Measurements from ENCODE around the gene C21orf58. TPM values are rescaled to one million over a fixed set of nuclear protein-coding genes. Genes with fewer than 3 reads are reported as not detected.

The C21orf58 gene
- polyA plus RNA-seq, 3 donors = 0.89 to 3.8 (median 1.4) TPM

DNA sequence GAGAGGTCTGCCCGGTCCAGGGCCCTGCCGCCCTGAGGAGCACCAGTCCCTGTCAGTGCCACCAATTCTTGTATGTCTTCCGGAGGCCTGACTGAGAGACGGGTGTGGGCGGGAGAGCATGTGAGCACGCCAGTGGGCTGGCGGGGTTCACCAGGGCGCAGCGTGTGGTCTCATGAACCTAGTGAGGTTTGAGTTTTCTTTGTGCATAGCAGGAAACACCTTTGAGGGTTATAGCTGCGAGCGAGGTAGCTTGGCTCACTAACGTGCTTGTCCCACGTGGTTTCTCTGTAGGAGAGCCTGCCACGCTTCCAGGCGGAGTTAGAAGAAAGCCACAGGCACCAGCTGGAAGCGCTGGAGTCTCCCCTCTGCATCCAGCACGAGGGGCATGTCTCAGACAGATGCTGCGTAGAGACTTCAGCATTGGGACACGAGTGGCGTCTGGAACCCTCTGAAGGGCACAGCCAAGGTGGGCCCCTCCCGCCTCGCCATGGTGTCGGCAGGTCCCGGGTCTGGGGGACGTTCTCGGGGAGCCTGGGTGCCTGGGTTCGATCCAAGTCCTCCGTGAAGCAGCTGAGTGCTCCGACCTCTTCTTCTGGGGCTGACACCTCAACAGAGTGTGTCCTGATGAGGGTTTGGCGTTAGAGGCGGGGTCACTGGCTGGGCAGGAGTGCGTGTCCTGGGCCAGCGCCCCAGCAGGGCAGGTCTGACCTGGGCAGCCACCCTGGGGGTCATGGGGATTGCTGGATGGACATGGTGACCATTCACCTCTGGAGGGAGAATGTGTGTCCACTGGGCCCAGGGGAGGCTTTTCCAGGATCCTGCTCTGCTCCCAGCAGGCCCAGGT lies 31.7 kb upstream of the C21orf58 start:
- 92 to 94% (median 94%) methylated on average over 33 of the region's 33 CpGs for WGBS, 3 donors
- H3K27ac ChIP-seq (ENCODE audit: low read depth, low read length) = no peak overlapping the region

DNA sequence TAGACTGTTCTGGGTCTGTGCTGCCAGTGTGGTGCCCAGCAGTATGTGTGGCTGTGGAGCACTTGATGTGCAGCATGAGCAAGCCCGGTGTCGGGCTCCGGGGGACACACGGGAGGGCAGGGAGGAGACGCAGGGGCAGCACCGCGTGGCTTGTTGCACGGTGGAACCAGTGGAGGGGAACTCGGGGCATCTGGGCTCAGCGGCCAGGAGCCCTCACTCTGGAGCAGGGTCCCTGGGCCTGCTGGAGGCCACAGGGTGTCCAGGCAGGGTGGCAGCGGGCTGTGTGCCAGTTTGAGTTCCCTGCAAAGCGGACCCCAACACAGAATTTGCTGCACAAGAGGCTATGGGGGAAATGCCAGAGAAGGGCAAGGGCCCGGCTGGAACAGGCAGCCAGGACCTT lies 30.8 kb upstream of the C21orf58 start:
- H3K27ac ChIP-seq (ENCODE audit: low read depth, low read length) = no peak overlapping the region
- 95 to 97% (median 96%) methylated on average over 13 of the region's 13 CpGs for WGBS, 3 donors

DNA sequence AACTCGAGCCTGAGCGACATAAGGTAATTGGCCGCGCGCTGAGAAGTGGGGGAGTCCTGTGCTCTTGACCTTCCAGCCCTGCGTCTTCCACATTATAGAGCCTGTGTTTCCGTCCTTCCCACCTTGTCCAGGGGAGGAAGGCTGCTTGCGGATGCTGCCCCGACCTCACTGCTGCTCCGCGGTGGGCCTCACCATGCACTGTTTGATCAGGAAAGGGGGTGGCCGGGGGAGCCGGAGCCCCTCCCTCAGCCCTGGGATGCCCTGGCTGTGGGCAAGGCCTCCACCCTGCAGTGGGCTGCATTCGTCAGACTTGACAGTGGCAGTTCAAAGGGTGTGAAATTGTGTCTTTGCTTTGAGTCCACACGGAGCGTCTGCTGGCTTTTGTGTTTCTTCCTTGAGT lies 30.4 kb upstream of the C21orf58 start:
- WGBS, 3 donors = 92 to 95% (median 94%) methylated on average over 16 of the region's 16 CpGs
- H3K27ac ChIP-seq (ENCODE audit: low read depth, low read length) = no peak overlapping the region

DNA sequence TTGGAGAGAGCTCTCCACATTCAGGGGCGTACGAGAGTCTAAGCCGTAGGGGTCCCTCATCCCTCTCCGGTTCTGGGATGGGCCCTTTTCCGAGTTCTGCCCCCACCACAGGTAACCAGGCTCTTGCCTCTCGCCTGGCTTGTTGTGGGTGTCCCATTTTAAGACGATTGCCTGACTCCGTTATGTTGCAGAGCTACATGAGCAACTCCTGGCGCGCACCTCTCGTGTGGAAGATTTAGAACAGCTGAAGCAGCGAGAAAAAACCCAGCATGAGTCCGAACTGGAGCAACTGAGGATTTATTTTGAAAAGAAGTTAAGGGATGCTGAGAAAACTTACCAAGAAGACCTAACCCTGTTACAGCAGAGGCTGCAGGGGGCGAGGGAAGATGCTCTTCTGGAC lies 29.2 kb upstream of the C21orf58 start:
- H3K27ac ChIP-seq (ENCODE audit: low read depth, low read length) = no peak overlapping the region
- WGBS, 3 donors = 90 to 94% (median 92%) methylated on average over 14 of the region's 14 CpGs

DNA sequence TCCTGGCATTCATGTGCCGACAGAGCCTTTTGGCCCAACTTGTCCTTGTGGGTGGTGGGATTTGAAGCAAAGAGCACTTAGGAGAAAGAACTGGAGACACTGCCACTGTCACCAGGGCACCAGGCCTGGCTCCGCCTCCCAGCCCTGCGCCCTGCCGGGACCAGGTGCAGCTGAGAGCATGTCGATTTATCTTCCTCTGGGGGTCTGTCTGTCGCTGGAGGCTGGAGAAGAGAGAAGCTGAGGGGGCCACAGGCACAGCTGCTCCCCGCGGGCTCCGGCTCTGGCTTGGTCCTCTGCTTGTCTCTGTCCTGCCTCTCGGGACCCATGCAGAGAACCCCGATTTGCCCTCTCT lies 28.5 kb upstream of the C21orf58 start:
- WGBS, 3 donors = 92 to 95% (median 95%) methylated on average over 11 of the region's 11 CpGs
- no peak overlapping the region for H3K27ac ChIP-seq (ENCODE audit: low read depth, low read length)

DNA sequence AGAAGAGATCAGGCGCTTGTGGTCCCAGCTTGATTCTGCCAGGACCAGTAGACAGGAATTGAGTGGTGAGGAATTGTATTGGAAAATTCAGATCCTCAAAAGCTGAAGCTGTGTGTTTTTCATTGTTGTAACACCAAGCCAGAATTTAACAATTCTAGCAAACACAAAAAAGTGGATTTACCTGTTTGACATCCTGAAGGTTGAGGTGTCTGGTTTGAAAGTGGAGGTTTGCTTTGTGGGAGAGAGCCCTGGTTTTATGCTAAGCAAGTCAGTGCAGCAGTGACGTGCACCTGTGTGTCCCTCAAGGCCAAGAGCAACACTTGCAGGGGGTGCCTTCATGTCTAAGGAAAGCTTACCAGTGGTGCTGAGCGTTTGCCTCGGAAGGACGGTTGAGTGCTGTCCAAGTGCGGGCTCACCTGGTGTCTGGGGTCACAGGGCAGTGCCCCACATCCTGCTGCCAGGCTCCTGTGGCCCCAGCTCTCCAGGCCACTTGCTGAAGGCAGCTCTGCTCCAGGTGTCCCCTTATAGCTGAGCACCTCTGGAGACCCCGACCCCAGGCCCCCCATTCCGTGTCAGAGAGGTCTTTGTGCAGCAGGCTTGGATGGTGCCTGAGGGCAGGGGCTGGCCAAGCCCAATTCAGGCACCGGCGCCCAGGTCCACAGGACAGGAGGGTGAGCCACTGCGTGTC lies 27.9 kb upstream of the C21orf58 start:
- H3K27ac ChIP-seq (ENCODE audit: low read depth, low read length) = no peak overlapping the region
- WGBS, 3 donors = 95 to 96% (median 96%) methylated on average over 11 of the region's 11 CpGs

DNA sequence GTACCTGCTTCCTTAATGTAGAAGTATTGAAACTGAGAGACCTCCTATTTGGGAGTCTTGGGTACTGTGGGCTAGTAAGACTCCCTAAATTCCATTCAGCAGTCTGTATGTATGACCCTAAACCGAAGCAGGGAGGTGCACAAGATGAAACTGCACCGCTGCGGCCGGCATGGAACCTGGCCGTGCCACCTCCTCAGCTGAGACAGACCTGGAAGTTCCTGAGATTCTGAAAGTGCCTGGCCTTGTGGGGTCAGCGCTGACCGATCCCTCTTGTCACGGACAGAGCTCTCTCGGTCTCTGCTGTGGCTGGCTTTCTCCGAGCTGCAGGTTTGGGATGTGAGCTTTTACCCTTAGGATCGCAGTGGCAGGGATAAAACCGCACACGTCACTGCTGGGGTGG lies 27.3 kb upstream of the C21orf58 start:
- H3K27ac ChIP-seq (ENCODE audit: low read depth, low read length) = no peak overlapping the region
- 92 to 96% (median 93%) methylated on average over 13 of the region's 13 CpGs for WGBS, 3 donors

DNA sequence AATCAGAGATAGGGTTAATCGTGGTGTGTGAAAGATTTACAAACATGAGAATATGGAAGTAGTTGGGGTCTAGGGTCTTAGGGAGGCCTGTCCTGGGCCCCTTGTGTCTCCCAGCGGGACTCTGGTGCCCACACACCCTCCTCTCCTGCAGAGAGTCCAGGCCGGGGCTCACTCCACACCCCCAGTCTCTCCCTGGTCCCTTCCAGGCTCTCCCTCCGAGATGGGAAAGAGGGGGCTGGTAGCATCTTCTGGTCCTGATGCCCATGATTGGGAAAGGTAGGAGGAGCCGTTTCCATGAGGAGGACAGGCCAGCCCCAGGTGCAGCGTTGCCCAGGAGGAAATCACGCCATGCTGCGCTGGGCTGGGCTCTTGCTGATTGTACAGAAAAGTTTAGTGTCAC lies 26.9 kb upstream of the C21orf58 start:
- no peak overlapping the region for H3K27ac ChIP-seq (ENCODE audit: low read depth, low read length)
- WGBS, 3 donors = 94 to 97% (median 97%) methylated on average over 8 of the region's 8 CpGs

DNA sequence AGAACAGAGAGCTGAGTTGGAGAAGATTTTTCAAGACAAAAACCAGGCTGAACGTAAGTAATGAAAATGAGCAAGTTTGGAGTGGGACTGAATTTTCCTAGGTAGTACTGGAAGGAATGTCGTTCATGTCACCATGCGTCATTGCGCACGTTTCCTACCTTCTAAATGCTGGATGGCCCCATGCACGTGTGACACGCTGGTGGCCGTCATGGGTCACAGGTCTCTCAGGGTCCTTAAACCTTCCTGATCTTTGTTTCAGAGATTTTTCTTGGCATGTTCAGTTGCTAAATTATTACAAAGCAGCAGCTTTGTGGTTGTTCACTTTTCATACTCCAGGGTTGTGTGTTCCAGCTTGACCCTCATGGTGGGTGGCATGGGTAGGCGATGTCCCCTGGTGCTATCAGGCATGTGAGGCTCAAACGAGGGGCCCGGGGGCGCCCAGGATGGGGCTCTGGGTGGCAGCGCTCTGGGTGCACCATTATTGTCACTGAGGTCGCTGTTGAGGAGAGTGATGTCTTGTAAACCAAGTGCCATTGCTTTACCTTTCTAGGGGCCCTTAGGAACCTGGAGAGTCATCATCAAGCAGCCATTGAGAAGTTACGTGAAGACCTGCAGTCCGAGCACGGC lies 25.6 kb upstream of the C21orf58 start:
- WGBS, 3 donors = 95 to 96% (median 96%) methylated on average over 17 of the region's 17 CpGs
- H3K27ac ChIP-seq (ENCODE audit: low read depth, low read length) = no peak overlapping the region

DNA sequence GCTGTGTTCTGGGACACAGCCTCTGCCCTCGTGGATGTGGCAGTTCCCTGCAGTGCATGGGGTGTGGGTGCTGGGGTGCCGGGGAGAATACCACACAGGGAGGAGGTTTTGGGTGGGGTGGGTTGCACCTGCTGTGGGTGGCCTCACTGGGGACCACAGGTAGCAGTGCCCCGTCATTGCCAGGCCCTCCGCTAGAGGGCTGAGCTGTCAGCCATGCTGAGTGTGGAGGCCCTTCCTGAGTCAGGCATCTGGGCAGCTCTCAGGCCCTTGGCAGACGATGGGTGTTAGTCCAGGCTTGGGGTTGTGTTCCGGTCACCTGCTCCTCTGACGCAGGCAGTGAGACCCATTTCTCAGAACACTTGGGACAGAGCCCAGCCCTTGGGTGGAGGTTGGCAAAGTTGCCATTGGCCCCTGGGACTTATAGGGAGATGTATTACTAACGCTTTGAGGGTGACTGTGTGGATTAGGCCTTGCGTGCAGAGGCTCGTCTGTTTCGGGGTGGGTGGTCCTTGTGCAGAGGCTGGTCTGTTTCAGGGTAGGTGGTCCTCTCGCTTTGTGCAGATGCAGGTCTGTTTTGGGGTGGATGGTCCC lies 24.2 kb upstream of the C21orf58 start:
- H3K27ac ChIP-seq (ENCODE audit: low read depth, low read length) = no peak overlapping the region
- 77 to 86% (median 86%) methylated on average over 11 to 12 of the region's 12 CpGs for WGBS, 3 donors

DNA sequence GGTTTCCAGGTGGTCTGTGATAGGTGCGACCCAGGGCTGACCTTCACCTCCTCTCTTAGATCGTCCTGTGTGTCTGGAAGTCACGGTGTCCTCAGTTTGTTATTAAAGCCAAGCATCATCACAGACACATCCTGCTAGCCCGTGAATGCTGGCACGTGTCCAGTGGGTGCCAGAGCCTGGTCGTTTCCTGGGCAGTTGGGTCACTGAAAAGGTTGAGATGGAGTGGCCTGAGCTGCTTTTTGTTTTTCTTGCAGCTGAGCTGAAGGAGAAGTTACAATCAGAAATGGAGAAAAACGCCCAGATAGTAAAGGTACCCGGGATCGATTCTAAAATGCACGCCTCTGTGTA lies 23.5 kb upstream of the C21orf58 start:
- 78 to 85% (median 80%) methylated on average over 10 of the region's 10 CpGs for WGBS, 3 donors
- no peak overlapping the region for H3K27ac ChIP-seq (ENCODE audit: low read depth, low read length)

DNA sequence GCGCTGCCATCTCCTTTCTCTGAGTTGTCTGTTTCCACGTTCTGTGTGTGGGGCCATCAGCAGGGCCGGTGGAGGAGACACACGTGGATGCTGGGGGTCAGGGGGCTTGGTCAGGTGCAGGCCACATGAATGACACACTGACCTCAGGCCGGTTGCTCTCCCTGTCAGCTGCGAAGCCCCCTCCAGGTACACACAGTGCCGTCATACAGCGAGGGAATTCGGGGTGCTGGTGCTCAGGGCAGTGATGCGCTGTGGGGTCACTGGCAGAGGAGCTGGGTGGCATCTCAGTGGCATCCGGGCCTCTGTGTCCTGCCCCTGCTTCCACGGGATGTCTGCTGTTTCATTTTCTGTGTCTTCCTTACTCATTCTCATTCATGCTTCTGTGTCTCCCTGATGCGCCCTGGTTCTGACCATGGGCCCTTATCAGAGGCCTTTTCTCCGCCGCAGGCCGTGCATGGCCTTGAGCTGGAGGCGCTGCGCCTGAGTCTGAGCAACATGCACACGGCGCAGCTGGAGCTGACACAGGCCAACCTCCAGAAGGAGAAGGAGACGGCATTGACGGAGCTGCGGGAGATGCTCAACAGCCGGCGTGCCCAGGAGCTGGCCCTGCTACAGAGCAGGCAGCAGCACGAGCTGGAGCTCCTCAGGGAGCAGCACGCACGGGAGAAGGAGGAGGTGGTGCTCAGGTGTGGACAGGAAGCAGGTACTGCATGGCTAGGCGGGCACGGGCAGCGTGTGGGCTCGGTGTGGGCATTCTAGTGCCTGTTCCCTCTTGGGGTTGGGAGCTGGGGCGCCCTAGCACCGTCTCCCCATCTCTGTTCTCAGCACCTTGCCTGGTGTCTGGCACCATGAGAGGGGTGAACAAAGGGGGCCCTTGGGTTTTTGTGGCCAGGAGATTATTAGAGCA lies 22.9 kb upstream of the C21orf58 start:
- H3K27ac ChIP-seq (ENCODE audit: low read depth, low read length) = no peak overlapping the region

DNA sequence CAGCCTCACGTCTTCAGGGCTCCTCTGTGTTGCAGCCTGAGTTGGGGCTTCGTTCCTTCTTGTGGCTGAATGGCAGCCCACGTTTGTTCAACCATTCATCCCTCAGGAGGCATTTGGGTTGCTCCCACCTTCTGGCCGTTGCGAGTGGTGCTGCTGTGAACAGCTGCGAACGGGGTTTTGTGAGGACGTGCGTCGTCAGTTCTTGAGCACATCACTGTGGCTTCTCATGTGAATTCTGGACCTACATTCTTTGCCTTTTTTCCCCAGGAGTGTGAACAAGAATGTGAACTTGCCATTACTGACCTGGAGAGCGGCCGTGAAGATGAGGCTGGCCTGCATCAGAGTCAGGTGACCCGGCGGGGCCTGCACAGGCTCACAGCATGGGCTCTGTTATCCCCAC lies 22.2 kb upstream of the C21orf58 start:
- H3K27ac ChIP-seq (ENCODE audit: low read depth, low read length) = no peak overlapping the region
- 92 to 94% (median 93%) methylated on average over 14 of the region's 14 CpGs for WGBS, 3 donors

More for the DNA sequence above, 22.9 kb upstream of the C21orf58 start:
- WGBS, 3 donors = 94 to 96% (median 94%) methylated on average over 34 of the region's 34 CpGs

DNA sequence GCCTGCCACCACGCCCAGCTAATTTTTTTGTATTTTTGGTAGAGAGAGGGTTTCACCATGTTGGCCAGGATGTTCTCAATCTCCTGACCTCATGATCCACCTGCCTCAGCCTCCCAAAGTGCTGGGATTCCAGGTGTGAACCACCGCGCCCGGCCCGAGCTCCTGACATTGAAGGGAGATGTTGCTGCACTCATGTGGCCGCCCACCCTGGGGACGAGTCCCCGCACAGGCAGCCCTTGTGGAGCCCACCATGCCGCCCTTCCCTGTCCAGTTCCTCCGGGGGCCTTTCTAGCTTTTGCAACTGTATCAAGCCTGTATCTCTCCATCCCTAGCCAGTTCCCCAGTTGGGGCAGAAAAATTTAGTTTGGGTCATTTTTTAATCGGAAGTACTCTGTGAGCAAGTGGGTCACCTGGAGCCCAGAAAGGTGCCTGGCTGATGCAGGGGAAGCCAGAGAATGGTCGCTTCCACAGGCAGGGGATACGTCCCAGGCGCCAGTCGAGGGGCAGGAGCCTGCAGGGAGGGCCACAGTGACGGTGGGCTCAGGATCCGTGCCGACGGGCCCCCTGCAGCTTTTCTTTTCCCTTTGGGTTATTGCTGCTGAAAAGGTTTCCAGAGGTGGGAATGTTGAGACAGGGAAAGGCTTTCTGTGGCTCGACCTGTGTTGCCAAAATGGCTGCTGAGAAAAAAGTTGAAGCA lies 20.7 kb upstream of the C21orf58 start:
- WGBS, 3 donors = 96 to 97% (median 96%) methylated on average over 20 of the region's 20 CpGs
- no peak overlapping the region for H3K27ac ChIP-seq (ENCODE audit: low read depth, low read length)

DNA sequence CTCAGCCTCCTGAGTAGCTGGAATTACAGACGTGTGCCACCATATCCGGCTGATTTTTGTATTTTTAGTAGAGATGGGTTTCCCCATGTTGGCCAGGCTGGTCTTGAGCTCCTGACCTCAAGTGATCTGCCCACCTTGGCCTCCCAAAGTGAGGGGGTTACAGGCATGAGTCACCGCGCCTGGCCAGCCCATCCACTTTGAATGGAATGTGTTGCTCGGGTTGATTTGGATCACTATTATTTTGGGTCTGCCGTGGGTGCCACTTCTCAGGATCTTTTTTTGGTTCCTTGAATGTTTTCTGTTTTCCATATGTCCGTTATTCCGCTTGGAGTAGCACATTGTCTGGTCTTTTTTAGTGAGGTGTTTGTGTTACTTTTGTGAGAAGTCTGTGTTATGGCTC lies 17.3 kb upstream of the C21orf58 start:
- WGBS, 3 donors = 91 to 98% (median 95%) methylated on average over 8 of the region's 8 CpGs
- H3K27ac ChIP-seq (ENCODE audit: low read depth, low read length) = no peak overlapping the region

DNA sequence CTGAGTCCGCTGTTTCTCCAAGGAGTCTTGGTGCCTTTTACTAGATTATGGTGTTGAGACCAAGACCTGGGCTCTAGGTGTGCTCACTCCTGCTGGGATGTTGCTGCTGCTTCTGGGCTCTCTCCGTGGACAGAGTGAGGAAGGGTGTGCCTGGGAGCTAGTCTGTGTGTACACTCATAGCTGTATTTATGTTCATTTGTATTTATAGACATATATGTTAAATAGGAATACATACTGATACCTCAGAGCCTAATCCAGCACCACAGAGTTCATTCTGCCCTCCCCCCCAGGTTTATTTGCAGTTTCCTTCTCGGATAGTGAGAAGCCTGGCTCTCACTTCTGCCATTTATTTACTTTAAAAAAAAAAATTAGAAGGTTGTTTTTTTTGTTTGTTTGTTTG lies 12.9 kb upstream of the C21orf58 start:
- H3K27ac ChIP-seq (ENCODE audit: low read depth, low read length) = no peak overlapping the region
- WGBS, 3 donors = 92 to 96% (median 94%) methylated on average over 3 of the region's 3 CpGs

DNA sequence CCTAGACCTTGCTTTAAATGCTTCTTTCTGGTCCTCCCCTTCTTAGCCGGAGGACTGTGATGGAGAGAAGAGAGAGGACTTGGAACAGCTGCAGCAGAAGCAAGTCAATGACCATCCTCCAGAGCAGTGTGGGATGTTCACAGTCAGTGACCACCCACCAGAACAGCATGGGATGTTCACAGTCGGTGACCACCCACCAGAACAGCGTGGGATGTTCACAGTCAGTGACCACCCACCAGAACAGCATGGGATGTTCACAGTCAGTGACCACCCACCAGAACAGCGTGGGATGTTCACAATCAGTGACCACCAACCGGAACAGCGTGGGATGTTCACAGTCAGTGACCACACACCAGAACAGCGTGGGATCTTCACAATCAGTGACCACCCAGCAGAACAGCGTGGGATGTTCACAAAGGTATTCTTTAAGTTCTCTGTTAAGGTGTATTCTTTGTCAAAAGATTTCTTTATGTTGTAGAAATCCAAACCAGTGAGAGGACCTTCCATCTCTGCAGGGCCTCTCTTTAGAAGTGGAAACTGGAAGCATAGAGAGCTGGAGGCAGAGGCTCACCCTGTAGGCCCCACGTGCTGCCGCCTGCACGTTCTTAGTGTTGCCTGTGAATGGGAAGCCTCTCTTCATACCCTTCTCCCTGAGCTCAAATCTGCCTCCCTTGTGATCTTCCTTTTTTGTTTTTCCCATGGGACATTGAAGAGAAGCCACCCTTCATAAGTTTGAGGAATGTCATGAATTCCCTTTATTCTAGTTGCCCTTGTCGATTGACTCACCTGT lies 10.9 kb upstream of the C21orf58 start:
- 94 to 95% (median 95%) methylated on average over 12 of the region's 12 CpGs for WGBS, 3 donors
- no peak overlapping the region for H3K27ac ChIP-seq (ENCODE audit: low read depth, low read length)

Data from adipose tissue (tissue), 3 donors.